Fibroblast of skin of right biceps (primary cell): ENCODE results near the gene VWA5B2.

ENCODE experiments used
- DNase-seq: peaks from one replicate; pipeline ENCODE4 v3.0.0-alpha.2; 2013

VWA5B2 gene

GRCh38 chr3:184227481-184227935, 1.9 kb upstream of the VWA5B2 start:
- DNase-seq, result peak; percentile 11

GRCh38 chr3:184228376-184229137, 828 bp upstream of the VWA5B2 start:
- no peak for DNase-seq

GRCh38 chr3:184230081-184230602, 757 bp downstream of the VWA5B2 start:
- DNase-seq, result no peak

- no peak for DNase-seq
Measured at GRCh38 chr3:184230603-184231528, 1.5 kb downstream of the VWA5B2 start.

GRCh38 chr3:184231671-184232070, 2.3 kb downstream of the VWA5B2 start:
- DNase-seq, result no peak

GRCh38 chr3:184233127-184233843, 3.9 kb downstream of the VWA5B2 start:
- no peak for DNase-seq

- DNase-seq, result peak; percentile 57
Measured at GRCh38 chr3:184234224-184234623, 4.8 kb downstream of the VWA5B2 start.

- DNase-seq, result no peak
Measured at GRCh38 chr3:184234671-184235380, 5.4 kb downstream of the VWA5B2 start.

- DNase-seq, result no peak
Measured at GRCh38 chr3:184235381-184236032, 6.1 kb downstream of the VWA5B2 start.

GRCh38 chr3:184236033-184236410, 6.6 kb downstream of the VWA5B2 start:
- DNase-seq, result no peak

- DNase-seq, result no peak
Measured at GRCh38 chr3:184236636-184237035, 7.3 kb downstream of the VWA5B2 start.

GRCh38 chr3:184237211-184237610, 7.8 kb downstream of the VWA5B2 start:
- DNase-seq, result no peak

- no peak for DNase-seq
Measured at GRCh38 chr3:184237807-184238206, 8.4 kb downstream of the VWA5B2 start.

- DNase-seq, result no peak
Measured at GRCh38 chr3:184238246-184238818, 8.9 kb downstream of the VWA5B2 start.

- no peak for DNase-seq
Measured at GRCh38 chr3:184239221-184239620, 9.8 kb downstream of the VWA5B2 start.

GRCh38 chr3:184239708-184240107, 10.3 kb downstream of the VWA5B2 start:
- DNase-seq, result no peak

- DNase-seq, result peak; percentile 22
Measured at GRCh38 chr3:184240384-184241140, 11.2 kb downstream of the VWA5B2 start.

GRCh38 chr3:184241141-184241446, 11.7 kb downstream of the VWA5B2 start:
- no peak for DNase-seq

- DNase-seq, result peak; percentile 25
Measured at GRCh38 chr3:184241447-184242296, 12.3 kb downstream of the VWA5B2 start.

GRCh38 chr3:184242297-184242685, 12.9 kb downstream of the VWA5B2 start:
- no peak for DNase-seq
